Loucy (cell line): ENCODE data around the gene CYP19A1.

Source experiments
- H2AFZ ChIP-seq: fragments of 200-600 bp; sonication (generic); 2 replicates; pipeline ENCODE4 v1.6.0; 2016; ENCODE audit warnings: antibody characterized with exemption, mild to moderate bottlenecking, low read length, moderate library complexity
- H3F3A ChIP-seq: fragments of 200-600 bp; 2 replicates; pipeline ENCODE4 v1.6.0; 2016; ENCODE audit warnings: antibody characterized with exemption, low read depth, mild to moderate bottlenecking
- H3K27me3 ChIP-seq: fragments of 200-600 bp; sonication (generic); 2 replicates; pipeline ENCODE4 v1.6.1; 2014; ENCODE audit warnings: low read length, mild to moderate bottlenecking; ENCODE audit not compliant: insufficient read depth, poor library complexity, severe bottlenecking
- H3K36me3 ChIP-seq: fragments of 200-600 bp; sonication (generic); 2 replicates; pipeline ENCODE4 v1.6.1; 2016; ENCODE audit warnings: low read length; ENCODE audit not compliant: insufficient read depth
- H3K4me1 ChIP-seq: fragments of 200-600 bp; sonication (generic); 2 replicates; pipeline ENCODE4 v1.5.1; 2014; ENCODE audit warnings: low read length, mild to moderate bottlenecking; ENCODE audit not compliant: insufficient read depth, poor library complexity, severe bottlenecking
- H3K4me2 ChIP-seq: fragments of 200-600 bp; sonication (generic); 2 replicates; pipeline ENCODE4 v1.6.0; 2014; ENCODE audit warnings: antibody characterized with exemption, low read length, low read depth, mild to moderate bottlenecking; ENCODE audit not compliant: poor library complexity, severe bottlenecking
- H3K4me3 ChIP-seq: fragments of 200-600 bp; sonication (generic); 2 replicates; pipeline ENCODE4 v1.5.1; 2014; ENCODE audit warnings: low read length, mild to moderate bottlenecking, mixed read lengths; ENCODE audit not compliant: poor library complexity, severe bottlenecking
- H3K79me2 ChIP-seq: fragments of 200-600 bp; sonication (generic); 2 replicates; pipeline ENCODE4 v1.6.1; 2014; ENCODE audit warnings: low read length; ENCODE audit not compliant: insufficient read depth
- H3K9ac ChIP-seq: fragments of 200-600 bp; sonication (generic); 2 replicates; pipeline ENCODE4 v1.6.0; 2014; ENCODE audit warnings: mild to moderate bottlenecking, low read depth, low read length, moderate library complexity; ENCODE audit not compliant: poor library complexity, severe bottlenecking
- H3K9me2 ChIP-seq: fragments of 200-600 bp; sonication (generic); replicated peaks from 2 replicates; pipeline ENCODE4 v1.6.1; 2016; ENCODE audit warnings: low read depth, low read length, mixed read lengths
- H3K9me3 ChIP-seq: fragments of 200-600 bp; sonication (generic); 2 replicates; pipeline ENCODE4 v1.6.1; 2014; ENCODE audit warnings: mild to moderate bottlenecking, antibody characterized with exemption, low read length, low read depth; ENCODE audit not compliant: insufficient read depth
- H4K20me1 ChIP-seq: fragments of 200-600 bp; sonication (generic); 2 replicates; pipeline ENCODE4 v1.6.0; 2014; ENCODE audit warnings: antibody characterized with exemption, low read length, mild to moderate bottlenecking; ENCODE audit not compliant: insufficient read depth, poor library complexity, severe bottlenecking
- EZH2phosphoT487 ChIP-seq: fragments of 200-600 bp; IDR thresholded peaks from 2 replicates; pipeline ENCODE4 v1.6.1; 2018; ENCODE audit warnings: antibody characterized with exemption, mild to moderate bottlenecking, moderate library complexity, borderline replicate concordance
- TF ChIP-seq, protein P1 (sequence below): fragments of 200-600 bp; sonication (generic); conservative IDR thresholded peaks from 2 replicates; pipeline ENCODE4 v1.5.1; 2014; ENCODE audit warnings: mild to moderate bottlenecking, antibody characterized with exemption, low read length

CYP19A1 gene

DNA sequence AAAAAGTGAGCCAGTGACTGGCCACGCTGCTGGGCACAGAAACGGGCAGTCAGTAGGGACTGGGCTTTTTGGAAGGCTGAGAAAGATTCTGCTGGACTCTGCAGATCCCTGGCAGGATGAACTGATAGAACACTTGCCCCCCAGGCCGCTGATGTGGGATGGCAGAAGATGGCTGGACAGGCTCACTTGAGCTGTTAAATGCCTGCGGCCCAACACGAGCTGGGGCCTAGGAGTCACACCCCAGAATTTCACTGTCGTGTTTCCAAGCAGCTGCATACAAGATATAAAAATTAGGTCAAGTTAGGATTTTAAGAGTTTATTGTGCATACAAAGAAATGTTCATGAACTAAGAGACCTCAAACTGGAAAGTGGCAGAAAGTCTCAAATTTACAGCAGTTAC, 29.9 kb upstream of the CYP19A1 start:
- Histone ChIP-seq H3K4me3 (no peak overlapping the region), H3K9me2 (no peaks in the 10 kb centered on the region), H3K27me3 (no peaks in the 10 kb centered on the region), H3K79me2 (no peaks in the 10 kb centered on the region), H3K4me2 (no peak overlapping the region), H3K4me1 (no peaks in the 10 kb centered on the region), H4K20me1 (no peaks in the 10 kb centered on the region), H2AFZ (no peak overlapping the region), H3K9ac (no peak overlapping the region), H3F3A (no peaks in the 10 kb centered on the region), H3K9me3 (no peaks in the 10 kb centered on the region), H3K36me3 (no peaks in the 10 kb centered on the region)
- no peak for TF ChIP-seq EZH2phosphoT487
- TF ChIP-seq, protein P1, sequence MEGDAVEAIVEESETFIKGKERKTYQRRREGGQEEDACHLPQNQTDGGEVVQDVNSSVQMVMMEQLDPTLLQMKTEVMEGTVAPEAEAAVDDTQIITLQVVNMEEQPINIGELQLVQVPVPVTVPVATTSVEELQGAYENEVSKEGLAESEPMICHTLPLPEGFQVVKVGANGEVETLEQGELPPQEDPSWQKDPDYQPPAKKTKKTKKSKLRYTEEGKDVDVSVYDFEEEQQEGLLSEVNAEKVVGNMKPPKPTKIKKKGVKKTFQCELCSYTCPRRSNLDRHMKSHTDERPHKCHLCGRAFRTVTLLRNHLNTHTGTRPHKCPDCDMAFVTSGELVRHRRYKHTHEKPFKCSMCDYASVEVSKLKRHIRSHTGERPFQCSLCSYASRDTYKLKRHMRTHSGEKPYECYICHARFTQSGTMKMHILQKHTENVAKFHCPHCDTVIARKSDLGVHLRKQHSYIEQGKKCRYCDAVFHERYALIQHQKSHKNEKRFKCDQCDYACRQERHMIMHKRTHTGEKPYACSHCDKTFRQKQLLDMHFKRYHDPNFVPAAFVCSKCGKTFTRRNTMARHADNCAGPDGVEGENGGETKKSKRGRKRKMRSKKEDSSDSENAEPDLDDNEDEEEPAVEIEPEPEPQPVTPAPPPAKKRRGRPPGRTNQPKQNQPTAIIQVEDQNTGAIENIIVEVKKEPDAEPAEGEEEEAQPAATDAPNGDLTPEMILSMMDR = no peak

DNA sequence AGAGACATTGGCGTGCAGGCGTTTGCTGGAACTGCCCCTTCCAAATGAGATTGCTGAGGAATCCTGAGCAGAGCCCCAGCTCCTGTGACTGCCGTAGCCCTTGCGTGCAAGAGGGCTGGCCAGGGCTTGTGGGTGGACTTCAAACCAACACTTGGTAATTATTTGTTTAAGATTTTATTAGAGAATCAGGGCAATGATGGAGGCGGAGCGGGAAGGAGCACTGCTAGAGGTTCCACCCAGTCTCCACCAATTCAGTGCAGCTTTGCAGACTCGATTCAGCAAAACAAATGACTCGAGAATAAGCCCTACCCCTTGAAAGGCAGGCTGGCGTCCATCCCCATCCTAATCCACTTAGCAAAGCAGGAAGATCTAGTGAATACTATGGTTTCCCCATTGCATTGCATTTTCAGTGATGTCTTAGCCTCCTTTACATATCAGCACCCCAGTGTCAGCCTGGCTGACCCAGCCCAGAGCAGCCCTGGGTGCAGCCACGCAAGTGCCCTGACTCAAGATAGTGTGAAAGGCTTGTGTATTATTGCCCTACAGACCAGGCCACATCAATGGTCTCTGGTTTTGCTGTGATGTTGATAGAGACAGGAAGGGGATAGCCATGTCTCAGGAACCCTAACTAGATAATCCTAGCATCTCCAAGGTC, 29.1 kb upstream of the CYP19A1 start:
- no peaks in the 10 kb centered on the region for H3K9me2 ChIP-seq
- H3K9ac ChIP-seq = no peak overlapping the region
- H3K4me2 ChIP-seq = no peak overlapping the region
- no peak overlapping the region for H3K4me3 ChIP-seq
- no peaks in the 10 kb centered on the region for H3K79me2 ChIP-seq
- H3K4me1 ChIP-seq = no peaks in the 10 kb centered on the region
- no peaks in the 10 kb centered on the region for H3F3A ChIP-seq
- no peaks in the 10 kb centered on the region for H3K27me3 ChIP-seq
- no peak overlapping the region for H2AFZ ChIP-seq
- TF ChIP-seq, protein P1 = no peak
- no peak for TF ChIP-seq EZH2phosphoT487
- H3K36me3 ChIP-seq = no peaks in the 10 kb centered on the region
- H3K9me3 ChIP-seq = no peaks in the 10 kb centered on the region
- no peaks in the 10 kb centered on the region for H4K20me1 ChIP-seq

DNA sequence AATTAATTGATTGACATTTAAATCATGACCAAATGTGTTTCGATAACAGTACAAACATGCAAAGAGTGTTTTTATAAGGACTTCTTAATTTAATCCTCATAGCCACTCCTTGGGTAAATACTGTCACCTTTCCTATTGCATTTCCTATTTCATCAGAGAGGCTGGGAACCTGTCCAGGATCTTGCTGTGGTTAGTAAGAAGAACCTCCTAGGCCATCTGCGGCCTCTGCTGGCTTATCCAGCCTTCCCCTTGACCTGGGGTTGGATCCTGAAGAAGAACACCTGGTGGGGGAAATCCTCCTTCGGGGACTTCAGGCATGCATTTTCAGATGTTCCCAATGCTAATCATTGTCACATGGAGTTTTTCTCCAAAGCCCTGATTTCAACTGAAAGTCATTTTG, 28.5 kb upstream of the CYP19A1 start:
- no peak overlapping the region for H3K4me2 ChIP-seq
- H3K9ac ChIP-seq = no peak overlapping the region
- no peaks in the 10 kb centered on the region for H3K36me3 ChIP-seq
- no peaks in the 10 kb centered on the region for H4K20me1 ChIP-seq
- H3K9me2 ChIP-seq = no peaks in the 10 kb centered on the region
- H3K4me1 ChIP-seq = no peaks in the 10 kb centered on the region
- no peaks in the 10 kb centered on the region for H3K9me3 ChIP-seq
- no peaks in the 10 kb centered on the region for H3K79me2 ChIP-seq
- no peak overlapping the region for H3K4me3 ChIP-seq
- H3K27me3 ChIP-seq = no peaks in the 10 kb centered on the region
- no peak overlapping the region for H2AFZ ChIP-seq
- TF ChIP-seq, protein P1 = no peak
- no peak for TF ChIP-seq EZH2phosphoT487
- H3F3A ChIP-seq = no peaks in the 10 kb centered on the region
